GM12801 (cell line): ENCODE data around the gene MCU.

Experiments
- TF ChIP-seq, protein P1 (sequence below): IDR thresholded peaks from one replicate; pipeline ENCODE4 v1.5.1; 2011; ENCODE audit warnings: control low read depth; ENCODE audit not compliant: insufficient read length; ENCODE audit errors: extremely low read depth

The MCU gene

DNA sequence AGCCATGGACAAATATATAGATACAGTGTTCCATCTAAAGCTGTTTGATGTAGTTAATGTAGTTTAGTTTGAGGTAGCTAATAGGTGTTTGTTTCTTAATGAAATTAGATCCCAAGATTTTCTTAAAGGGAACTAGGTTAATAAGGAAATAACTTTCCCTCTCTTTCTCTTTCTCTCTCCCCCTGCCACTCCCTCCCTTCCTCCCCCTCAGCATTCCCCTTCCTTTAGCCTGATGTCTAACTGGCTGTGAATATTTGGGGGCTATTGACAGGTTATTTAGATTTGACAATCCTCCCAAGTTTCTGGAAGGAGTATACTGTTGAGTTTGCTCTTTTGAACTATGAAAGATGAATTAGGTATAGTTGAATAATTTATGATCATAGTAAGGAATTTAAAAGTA lies 136.4 kb downstream of the MCU start:
- TF ChIP-seq, protein P1, sequence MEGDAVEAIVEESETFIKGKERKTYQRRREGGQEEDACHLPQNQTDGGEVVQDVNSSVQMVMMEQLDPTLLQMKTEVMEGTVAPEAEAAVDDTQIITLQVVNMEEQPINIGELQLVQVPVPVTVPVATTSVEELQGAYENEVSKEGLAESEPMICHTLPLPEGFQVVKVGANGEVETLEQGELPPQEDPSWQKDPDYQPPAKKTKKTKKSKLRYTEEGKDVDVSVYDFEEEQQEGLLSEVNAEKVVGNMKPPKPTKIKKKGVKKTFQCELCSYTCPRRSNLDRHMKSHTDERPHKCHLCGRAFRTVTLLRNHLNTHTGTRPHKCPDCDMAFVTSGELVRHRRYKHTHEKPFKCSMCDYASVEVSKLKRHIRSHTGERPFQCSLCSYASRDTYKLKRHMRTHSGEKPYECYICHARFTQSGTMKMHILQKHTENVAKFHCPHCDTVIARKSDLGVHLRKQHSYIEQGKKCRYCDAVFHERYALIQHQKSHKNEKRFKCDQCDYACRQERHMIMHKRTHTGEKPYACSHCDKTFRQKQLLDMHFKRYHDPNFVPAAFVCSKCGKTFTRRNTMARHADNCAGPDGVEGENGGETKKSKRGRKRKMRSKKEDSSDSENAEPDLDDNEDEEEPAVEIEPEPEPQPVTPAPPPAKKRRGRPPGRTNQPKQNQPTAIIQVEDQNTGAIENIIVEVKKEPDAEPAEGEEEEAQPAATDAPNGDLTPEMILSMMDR, result no peak

- TF ChIP-seq, protein P1, result no peak
Measured at GRCh38 chr10:72830625-72831024, 138.7 kb downstream of the MCU start.

DNA sequence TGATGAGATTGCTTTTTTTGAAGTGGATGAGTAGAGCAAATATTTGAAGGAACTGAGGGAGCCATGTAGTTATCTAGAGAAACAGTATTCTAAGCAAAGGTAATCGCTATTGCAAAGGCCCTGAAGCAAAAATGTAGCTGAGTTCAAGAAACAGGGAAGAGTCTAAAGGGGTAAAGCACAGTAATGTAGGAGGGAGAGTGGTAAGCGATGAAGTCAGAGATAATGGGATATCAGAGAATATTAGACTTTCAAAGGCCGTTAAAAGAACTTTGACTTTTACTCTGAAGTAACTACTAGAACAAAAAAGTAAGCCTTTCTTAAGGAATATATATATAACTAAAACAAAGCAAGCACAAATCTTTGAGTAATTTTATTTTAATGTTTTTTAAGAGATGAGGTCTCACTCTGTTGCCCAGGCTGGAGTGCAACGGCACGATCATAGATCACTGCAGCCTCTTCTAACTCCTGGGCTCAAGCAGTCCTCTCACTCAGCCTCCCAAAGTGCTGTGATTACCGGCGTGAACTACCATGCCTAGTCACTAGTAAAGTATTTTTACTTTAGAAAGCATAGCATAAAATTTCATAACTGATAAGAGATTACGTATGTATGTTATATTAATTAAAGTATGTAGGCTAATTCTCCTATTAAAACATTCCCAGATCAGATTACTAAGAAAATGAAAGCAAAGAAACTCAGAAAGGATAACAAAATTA lies 139.9 kb downstream of the MCU start:
- TF ChIP-seq, protein P1, result no peak

- TF ChIP-seq, protein P1, result no peak
Measured at GRCh38 chr10:72832701-72833100, 140.8 kb downstream of the MCU start.

GRCh38 chr10:72834183-72834825 lies 142.4 kb downstream of the MCU start:
- TF ChIP-seq, protein P1, result no peak

- TF ChIP-seq, protein P1, result no peak
Measured at GRCh38 chr10:72840319-72840718, 148.4 kb downstream of the MCU start.

DNA sequence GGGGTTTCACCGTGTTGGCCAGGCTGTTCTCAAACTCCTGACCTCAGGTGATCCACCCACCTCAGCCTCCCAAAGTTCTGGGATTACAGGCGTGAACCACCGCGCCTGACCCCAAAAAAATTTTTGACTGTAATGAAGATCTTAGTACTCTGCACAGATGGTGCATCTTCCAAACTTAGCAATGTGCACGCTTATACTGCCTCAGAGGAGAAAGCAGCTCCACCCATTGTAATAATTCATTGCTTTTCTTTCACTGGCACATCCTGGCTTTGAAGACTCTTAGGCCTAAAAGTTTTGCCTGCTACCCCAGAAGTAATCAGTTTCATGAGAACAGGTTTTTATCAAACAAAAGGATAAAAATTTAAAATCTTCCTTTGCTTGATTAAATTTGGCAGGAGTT lies 149.5 kb downstream of the MCU start:
- TF ChIP-seq, protein P1, result no peak
